Subcutaneous abdominal adipose tissue (tissue), 5 donors: Measurements from ENCODE around the gene RIMBP2.

Experiments
- H3K27ac ChIP-seq: one replicate; pipeline ENCODE4 v1.7.0; 2013; ENCODE audit warnings: low read depth, mild to moderate bottlenecking, inconsistent platforms, low read length, moderate library complexity
- H3K27me3 ChIP-seq, 5 donors: one replicate each; pipeline ENCODE4 v1.7.0; 2013; ENCODE audit warnings: low read length in 5 of 5, inconsistent platforms in 1 of 5; ENCODE audit not compliant: control insufficient read depth in 5 of 5, insufficient read depth in 4 of 5
- H3K36me3 ChIP-seq, 5 donors: one replicate each; pipeline ENCODE4 v1.7.0; 2013; ENCODE audit warnings: low read length in 5 of 5; ENCODE audit not compliant: control insufficient read depth in 5 of 5, insufficient read depth in 5 of 5
- H3K4me1 ChIP-seq, 5 donors: one replicate each; pipeline ENCODE4 v1.7.0; 2013; ENCODE audit warnings: low read length in 5 of 5, mild to moderate bottlenecking in 3 of 5, moderate library complexity in 1 of 5; ENCODE audit not compliant: control insufficient read depth in 5 of 5, insufficient read depth in 5 of 5
- H3K4me3 ChIP-seq, 5 donors: one replicate each; pipeline ENCODE4 v1.7.0; 2013; ENCODE audit warnings: low read length in 5 of 5, low read depth in 1 of 5
- H3K9ac ChIP-seq, 5 donors: one replicate each; pipeline ENCODE4 v1.7.0; 2013; ENCODE audit warnings: low read length in 5 of 5, mild to moderate bottlenecking in 4 of 5, moderate library complexity in 3 of 5
- H3K9me3 ChIP-seq, 5 donors: one replicate each; pipeline ENCODE4 v1.7.0; 2013; ENCODE audit warnings: low read length in 5 of 5; ENCODE audit not compliant: control insufficient read depth in 5 of 5
- donor health status: healthy.
- donor health status: healthy.
- donor health status: healthy.
- donor health status: healthy.
- donor health status: healthy.

Gene RIMBP2

DNA sequence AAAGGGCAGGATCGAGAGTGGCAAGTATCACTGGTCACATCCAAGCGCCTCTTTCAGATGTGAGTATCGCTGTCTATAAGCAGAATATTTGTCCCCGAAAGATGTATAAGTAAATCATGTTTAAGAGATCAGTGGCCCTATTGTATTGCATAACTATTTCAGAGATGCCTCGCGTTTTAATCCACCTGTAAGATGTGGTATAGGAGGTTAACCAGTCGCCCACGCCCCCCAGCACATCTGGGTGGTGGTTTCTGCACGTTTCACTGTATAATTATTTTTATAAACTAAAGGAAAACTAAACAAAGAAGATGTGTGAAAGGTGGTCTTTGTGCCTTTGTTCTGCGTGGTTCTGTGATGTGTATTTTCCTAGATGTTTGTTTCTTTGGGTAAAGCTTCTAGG is 28.9 kb downstream of the RIMBP2 start:
- no peak overlapping the region for H3K27ac ChIP-seq
- H3K4me1 ChIP-seq = peaks cover 0 to 4% (median 0%) of the 10 kb centered on the region in 5 donors
- no peak overlapping the region for H3K4me3 ChIP-seq
- peaks cover 6 to 28% (median 10%) of the 10 kb centered on the region in 5 donors for H3K27me3 ChIP-seq
- H3K36me3 ChIP-seq = no peaks in the 10 kb centered on the region
- no peak overlapping the region for H3K9ac ChIP-seq
- H3K9me3 ChIP-seq = peaks cover 0 to 4% (median 0%) of the 10 kb centered on the region in 5 donors

DNA sequence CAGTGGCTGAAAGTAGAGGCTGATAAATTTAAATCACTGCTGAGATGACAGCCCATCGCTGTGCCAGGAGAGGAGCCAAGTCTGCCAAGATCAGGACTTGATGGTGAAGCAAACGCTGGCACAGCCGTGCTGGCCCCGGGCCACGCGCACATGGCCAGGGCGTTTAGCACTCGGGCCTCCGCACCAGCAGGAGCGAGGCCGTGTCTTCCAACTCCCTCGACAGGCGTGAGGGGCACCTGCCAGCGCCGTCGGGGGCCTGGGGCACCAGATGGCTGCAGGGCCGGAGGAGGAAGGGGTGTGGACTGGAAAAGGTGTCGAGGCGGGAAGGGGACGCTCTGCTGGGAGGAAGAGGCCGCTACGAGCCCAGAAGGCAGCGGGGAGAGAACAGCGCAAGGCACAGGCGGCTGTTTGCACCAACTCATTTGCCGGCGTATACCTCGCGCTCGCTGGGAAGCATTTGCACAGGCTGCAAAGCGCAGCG is 29.5 kb downstream of the RIMBP2 start:
- no peaks in the 10 kb centered on the region for H3K36me3 ChIP-seq
- H3K9me3 ChIP-seq = peaks cover 0 to 4% (median 0%) of the 10 kb centered on the region in 5 donors
- H3K27me3 ChIP-seq = peaks cover 7 to 28% (median 10%) of the 10 kb centered on the region in 5 donors
- H3K4me3 ChIP-seq = no peak overlapping the region
- H3K4me1 ChIP-seq = peaks cover 0 to 4% (median 0%) of the 10 kb centered on the region in 5 donors
- H3K27ac ChIP-seq = no peak overlapping the region
- H3K9ac ChIP-seq = no peak overlapping the region

DNA sequence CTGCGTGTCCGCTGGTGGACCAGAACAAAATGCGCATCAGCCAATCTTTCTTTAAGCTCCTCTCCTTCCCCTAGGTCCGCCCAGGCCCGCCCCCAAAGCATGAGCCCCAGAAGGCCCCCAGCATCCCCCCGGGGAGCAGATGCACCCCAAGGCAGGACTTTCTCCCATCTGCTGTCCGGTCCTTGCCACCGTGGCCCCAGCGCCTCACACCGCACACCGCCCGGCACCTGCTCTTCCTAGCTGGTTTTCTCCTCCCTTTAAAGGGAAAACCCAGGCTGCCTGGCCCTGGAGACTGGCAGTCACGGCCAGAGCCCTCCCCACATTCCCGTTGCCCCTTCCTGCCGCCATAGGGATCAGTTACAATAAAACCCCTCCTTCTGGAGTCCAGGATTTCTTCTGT is 30.2 kb downstream of the RIMBP2 start:
- H3K9ac ChIP-seq = no peak overlapping the region
- H3K27ac ChIP-seq = no peak overlapping the region
- peaks cover 0 to 4% (median 0%) of the 10 kb centered on the region in 5 donors for H3K9me3 ChIP-seq
- H3K27me3 ChIP-seq = peaks cover 5 to 24% (median 10%) of the 10 kb centered on the region in 5 donors
- H3K4me1 ChIP-seq = peaks cover 0 to 4% (median 0%) of the 10 kb centered on the region in 5 donors
- no peaks in the 10 kb centered on the region for H3K36me3 ChIP-seq
- no peak overlapping the region for H3K4me3 ChIP-seq

DNA sequence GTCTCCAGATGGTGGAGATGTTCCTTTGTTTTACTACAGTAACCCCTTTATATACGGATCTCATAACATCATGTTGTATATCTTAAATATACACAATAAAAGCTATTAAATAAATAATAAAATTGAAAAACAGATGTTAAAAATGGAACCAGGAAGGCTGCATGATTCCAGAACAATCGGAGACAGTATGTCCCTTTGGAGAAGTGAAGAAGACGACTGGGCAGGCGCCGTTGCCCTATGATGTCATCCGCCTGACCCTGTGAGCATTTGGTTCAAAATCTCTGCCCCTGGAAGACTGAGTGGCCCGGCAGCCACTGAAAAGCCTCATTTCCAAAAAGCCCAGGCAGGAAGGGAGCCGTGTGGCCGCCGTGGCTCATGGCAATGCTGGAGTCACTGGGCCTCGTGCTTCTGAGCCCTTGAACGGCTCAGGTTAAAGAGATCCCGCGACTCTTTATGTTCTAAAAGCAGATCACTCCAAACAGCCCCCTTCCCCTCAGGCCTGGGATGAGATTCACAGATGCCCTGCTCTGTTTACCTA is 30.8 kb downstream of the RIMBP2 start:
- H3K27ac ChIP-seq = no peak overlapping the region
- peaks cover 0 to 4% (median 0%) of the 10 kb centered on the region in 5 donors for H3K9me3 ChIP-seq
- peaks cover 3 to 25% (median 10%) of the 10 kb centered on the region in 5 donors for H3K27me3 ChIP-seq
- H3K9ac ChIP-seq = no peak overlapping the region
- H3K4me3 ChIP-seq = no peak overlapping the region
- peaks cover 0 to 4% (median 0%) of the 10 kb centered on the region in 5 donors for H3K4me1 ChIP-seq
- no peaks in the 10 kb centered on the region for H3K36me3 ChIP-seq

DNA sequence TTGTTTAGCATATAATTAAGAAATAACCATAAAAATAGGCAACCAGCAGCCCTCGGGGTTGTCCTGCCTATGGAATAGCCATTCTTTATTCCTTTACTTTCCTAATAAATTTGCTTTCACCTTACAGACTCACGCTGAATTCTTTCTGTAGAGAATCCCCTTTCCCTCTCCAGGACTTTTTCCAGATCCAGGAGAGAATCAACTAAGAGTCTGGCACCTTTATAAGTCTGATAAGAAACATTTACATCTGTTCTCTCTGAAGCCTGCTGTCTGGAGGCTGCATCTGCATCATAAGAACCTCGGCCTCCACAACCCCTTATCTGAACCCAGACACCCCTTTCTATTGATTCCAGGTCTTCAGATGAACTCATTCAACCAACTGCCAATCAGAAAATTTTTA is 32.3 kb downstream of the RIMBP2 start:
- Histone ChIP-seq H3K9ac (no peak overlapping the region), H3K27me3 (peaks cover 3 to 19% (median 14%) of the 10 kb centered on the region in 5 donors), H3K36me3 (no peaks in the 10 kb centered on the region), H3K4me3 (no peak overlapping the region), H3K9me3 (peaks cover 0 to 4% (median 0%) of the 10 kb centered on the region in 5 donors), H3K27ac (no peak overlapping the region), H3K4me1 (peaks cover 0 to 4% (median 0%) of the 10 kb centered on the region in 5 donors)

DNA sequence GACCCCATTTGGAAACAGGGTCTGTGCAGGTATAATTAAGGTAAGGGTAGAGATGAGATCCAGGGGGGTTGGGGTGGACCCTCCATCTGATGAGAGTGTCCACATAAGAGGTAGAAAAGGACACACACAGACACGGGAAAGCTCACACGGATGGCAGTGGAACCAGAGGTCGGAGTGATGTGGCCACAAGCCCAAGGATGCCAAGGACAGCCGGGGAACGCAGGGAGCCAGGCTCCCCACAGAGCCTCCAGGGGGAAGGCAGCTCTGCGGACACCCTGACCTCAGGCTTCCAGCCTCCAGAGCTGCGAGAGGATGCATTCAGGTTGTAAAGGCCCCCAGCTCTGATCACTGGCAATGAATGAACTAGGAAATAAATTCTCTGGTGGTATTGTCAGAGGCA is 33.0 kb downstream of the RIMBP2 start:
- no peak overlapping the region for H3K9ac ChIP-seq
- peaks cover 4 to 16% (median 13%) of the 10 kb centered on the region in 5 donors for H3K27me3 ChIP-seq
- peaks cover 0 to 4% (median 0%) of the 10 kb centered on the region in 5 donors for H3K9me3 ChIP-seq
- no peak overlapping the region for H3K27ac ChIP-seq
- no peak overlapping the region for H3K4me3 ChIP-seq
- H3K4me1 ChIP-seq = peaks cover 0 to 4% (median 0%) of the 10 kb centered on the region in 5 donors
- no peaks in the 10 kb centered on the region for H3K36me3 ChIP-seq

DNA sequence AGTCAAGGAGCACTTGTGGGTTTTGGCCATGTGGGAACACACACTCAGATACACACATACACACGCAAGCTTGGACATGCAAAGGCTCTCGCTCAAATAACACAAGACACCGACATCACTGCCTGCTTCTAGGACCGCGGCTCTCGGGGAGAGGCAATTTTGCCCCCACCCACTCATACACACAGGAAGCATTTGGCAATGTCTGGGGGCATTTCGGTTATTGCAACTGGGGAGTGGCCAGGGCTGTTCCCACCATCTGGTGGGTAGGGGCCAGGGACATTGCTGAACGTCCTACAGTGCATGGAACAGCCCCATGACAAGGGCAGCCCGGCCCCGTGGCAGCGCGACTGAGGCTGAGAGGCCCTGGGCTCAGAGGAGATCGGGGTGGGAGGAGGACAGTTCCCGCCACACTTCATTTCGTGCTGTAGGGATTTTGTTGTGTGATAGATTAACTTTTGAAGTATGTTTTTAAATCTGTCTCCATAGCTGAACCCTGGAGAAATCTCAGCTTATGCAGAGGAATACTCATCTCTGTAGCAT is 35.6 kb downstream of the RIMBP2 start:
- H3K27me3 ChIP-seq = peaks cover 4 to 13% (median 7%) of the 10 kb centered on the region in 5 donors
- H3K9ac ChIP-seq = no peak overlapping the region
- H3K4me1 ChIP-seq = peaks cover 0 to 3% (median 0%) of the 10 kb centered on the region in 5 donors
- H3K36me3 ChIP-seq = no peaks in the 10 kb centered on the region
- peaks cover 0 to 4% (median 4%) of the 10 kb centered on the region in 5 donors for H3K9me3 ChIP-seq
- no peak overlapping the region for H3K4me3 ChIP-seq
- H3K27ac ChIP-seq = no peak overlapping the region

DNA sequence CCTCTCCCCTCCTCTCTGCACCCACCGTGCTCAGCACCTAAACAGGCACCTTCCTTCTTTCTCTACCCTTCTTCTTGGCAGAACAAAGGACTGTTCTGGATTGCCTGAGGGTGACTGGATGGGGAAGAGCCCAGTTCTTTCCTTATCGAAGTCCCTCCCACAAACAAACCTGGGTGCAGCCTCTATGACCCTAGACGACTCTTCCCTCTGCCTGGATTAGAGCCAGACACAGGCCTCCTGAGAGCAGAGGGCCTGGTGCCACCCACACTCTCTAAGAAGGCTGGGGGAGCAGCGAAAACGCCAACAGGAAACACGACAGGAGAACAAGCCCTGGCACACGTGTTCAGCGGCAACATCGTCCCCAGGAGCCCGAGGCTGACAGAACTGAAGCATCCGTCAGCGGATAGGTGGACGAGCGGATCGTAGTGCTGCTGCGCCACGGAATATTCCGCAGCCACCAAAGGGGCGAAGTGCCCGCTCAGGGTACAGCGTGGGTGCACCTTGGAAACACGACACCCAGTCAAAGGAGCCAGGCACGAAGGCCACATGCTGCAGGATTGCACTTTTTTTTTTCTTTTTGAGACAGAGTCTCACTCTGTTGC is 38.0 kb downstream of the RIMBP2 start:
- Histone ChIP-seq H3K4me1 (peaks cover 0 to 3% (median 0%) of the 10 kb centered on the region in 5 donors), H3K9me3 (peaks cover 0 to 4% (median 4%) of the 10 kb centered on the region in 5 donors), H3K36me3 (no peaks in the 10 kb centered on the region), H3K27ac (no peak overlapping the region), H3K9ac (no peak overlapping the region), H3K27me3 (peaks cover 4 to 14% (median 7%) of the 10 kb centered on the region in 5 donors), H3K4me3 (no peak overlapping the region)

DNA sequence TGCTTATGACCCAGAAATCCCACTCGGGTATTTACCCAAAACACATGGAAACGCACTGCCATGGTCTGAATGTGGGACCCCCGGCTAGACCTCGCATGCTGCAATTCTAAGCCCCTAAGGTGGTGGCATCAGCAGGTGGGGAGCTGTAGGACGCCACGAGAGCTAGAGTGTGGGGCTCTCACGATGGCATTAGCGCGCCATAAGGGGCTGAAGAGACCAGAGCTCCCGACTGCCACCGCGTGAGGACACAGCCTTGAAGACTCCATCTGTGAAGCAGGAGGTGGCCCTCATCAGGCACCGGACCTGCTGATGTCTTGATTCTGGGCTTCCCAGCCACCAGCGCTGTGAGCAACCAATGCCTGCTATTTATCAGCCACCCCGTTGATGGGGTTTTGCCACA is 40.3 kb downstream of the RIMBP2 start:
- no peak overlapping the region for H3K27ac ChIP-seq
- no peak overlapping the region for H3K4me3 ChIP-seq
- H3K4me1 ChIP-seq = peaks cover 0 to 3% (median 0%) of the 10 kb centered on the region in 5 donors
- no peaks in the 10 kb centered on the region for H3K36me3 ChIP-seq
- H3K27me3 ChIP-seq = peaks cover 3 to 9% (median 5%) of the 10 kb centered on the region in 5 donors
- peaks cover 0 to 4% (median 4%) of the 10 kb centered on the region in 5 donors for H3K9me3 ChIP-seq
- no peak overlapping the region for H3K9ac ChIP-seq

DNA sequence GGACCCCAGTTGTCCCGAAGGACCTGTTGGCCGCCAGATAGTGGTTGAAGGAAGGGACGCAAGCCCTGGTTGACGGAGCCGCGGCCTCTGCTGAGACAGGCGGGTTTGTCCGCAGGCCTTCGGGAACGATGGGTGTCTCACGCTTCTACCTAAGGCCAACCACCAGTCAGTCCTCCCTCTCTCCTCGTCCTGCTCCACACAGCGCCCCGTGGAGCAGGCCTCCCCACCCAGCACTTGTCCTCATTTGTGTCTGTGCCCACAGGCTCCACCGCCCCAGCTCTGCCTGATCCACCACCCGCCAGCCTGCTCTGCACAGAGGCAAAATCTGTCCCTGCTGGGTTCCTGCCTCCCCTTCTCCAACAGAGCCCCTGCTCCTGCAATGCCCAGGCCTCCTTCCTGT is 41.0 kb downstream of the RIMBP2 start:
- no peaks in the 10 kb centered on the region for H3K36me3 ChIP-seq
- no peak overlapping the region for H3K4me3 ChIP-seq
- H3K27me3 ChIP-seq = peaks cover 0 to 9% (median 5%) of the 10 kb centered on the region in 5 donors
- H3K27ac ChIP-seq = no peak overlapping the region
- no peak overlapping the region for H3K9ac ChIP-seq
- peaks cover 0 to 4% (median 4%) of the 10 kb centered on the region in 5 donors for H3K9me3 ChIP-seq
- peaks cover 0 to 3% (median 0%) of the 10 kb centered on the region in 5 donors for H3K4me1 ChIP-seq
